Measurements from ENCODE around the gene SERPINB1. TPM values are rescaled to one million over a fixed set of nuclear protein-coding genes. Genes with fewer than 3 reads are reported as not detected.
A peak's percentile ranks its signal among the peaks of the same experiment; 100 is the strongest.
"Not testable (repeated sequence)": the region's sequence is repeated elsewhere in the genome, so short reads cannot be mapped to it uniquely, and the experiment has no call there.

SERPINB1 gene
- total RNA-seq, 1 donor from 2014 or later: 7.2 TPM

GRCh38 chr6:2803731-2804429 lies 37.8 kb downstream of the SERPINB1 start:
- Mint-ChIP-seq H3K27ac (ENCODE audit: unreplicated experiment) (no peak overlapping the region), H3K27me3 (ENCODE audit: low read depth) (no peaks in the 10 kb centered on the region), H3K4me1 (peaks cover 29% of the 10 kb centered on the region), H3K36me3 (ENCODE audit: low read depth) (no peaks in the 10 kb centered on the region), H3K9me3 (no peaks in the 10 kb centered on the region), H3K4me3 (no peak overlapping the region)
- TF ChIP-seq CTCF (conservative IDR thresholded peaks at IDR 0.05): no peak
- no peak for DNase-seq (ENCODE audit: low read depth, low spot score)

DNA sequence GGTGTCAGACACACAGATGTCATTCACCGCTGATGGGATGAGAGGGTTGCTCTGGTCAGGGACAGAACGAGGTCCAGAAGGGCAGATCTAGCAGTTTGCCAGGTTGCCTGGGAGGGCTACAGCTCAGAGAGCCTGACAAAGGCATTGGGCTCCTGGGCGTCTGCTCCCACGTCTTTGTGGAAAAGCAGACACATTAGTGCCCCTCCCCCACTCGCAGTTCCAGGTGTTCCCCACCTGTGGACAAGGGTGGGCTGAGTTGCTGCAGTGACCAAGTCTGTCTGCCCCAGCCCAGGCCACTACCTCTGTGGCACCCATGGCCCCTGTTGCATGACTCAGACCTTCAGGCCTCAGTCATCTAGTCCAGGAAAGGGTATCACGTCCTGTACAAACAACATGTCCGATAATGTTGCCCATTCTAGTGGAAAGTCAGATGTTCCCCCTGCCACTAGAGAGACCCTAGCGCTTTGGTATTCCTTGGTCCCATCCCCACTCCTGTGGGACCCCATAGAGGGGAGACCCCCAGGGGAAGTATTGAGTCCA lies 39.1 kb downstream of the SERPINB1 start:
- no peak for DNase-seq (ENCODE audit: low read depth, low spot score)
- no peaks in the 10 kb centered on the region for H3K9me3 Mint-ChIP-seq
- no peaks in the 10 kb centered on the region for H3K36me3 Mint-ChIP-seq (ENCODE audit: low read depth)
- TF ChIP-seq CTCF (conservative IDR thresholded peaks at IDR 0.05): no peak
- peaks cover 25% of the 10 kb centered on the region for H3K4me1 Mint-ChIP-seq
- no peaks in the 10 kb centered on the region for H3K27me3 Mint-ChIP-seq (ENCODE audit: low read depth)
- H3K27ac Mint-ChIP-seq (ENCODE audit: unreplicated experiment): no peak overlapping the region
- no peak overlapping the region for H3K4me3 Mint-ChIP-seq

DNA sequence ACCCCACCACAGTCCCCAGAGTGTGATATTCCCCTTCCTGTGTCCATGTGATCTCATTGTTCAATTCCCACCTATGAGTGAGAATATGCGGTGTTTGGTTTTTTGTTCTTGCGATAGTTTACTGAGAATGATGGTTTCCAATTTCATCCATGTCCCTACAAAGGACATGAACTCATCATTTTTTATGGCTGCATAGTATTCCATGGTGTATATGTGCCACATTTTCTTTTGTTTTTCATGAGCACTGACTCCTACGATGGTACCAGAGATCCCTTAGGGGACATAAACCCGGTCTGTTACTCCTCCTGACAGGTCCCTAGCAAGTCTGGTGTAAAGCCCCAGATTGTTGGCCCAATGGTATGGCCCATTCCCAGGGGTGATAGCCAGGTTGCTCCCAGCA lies 40.0 kb downstream of the SERPINB1 start:
- H3K27me3 Mint-ChIP-seq (ENCODE audit: low read depth); H3K9me3 Mint-ChIP-seq; H3K36me3 Mint-ChIP-seq (ENCODE audit: low read depth); DNase-seq (ENCODE audit: low read depth, low spot score); H3K4me3 Mint-ChIP-seq; H3K27ac Mint-ChIP-seq (ENCODE audit: unreplicated experiment): not testable (repeated sequence)
- peaks cover 18% of the 10 kb centered on the region for H3K4me1 Mint-ChIP-seq

- no peak for DNase-seq (ENCODE audit: low read depth, low spot score)
- H3K4me1 Mint-ChIP-seq: peaks cover 14% of the 10 kb centered on the region
- no peak overlapping the region for H3K4me3 Mint-ChIP-seq
- H3K27ac Mint-ChIP-seq (ENCODE audit: unreplicated experiment): peak overlapping the region; percentile 35
- no peaks in the 10 kb centered on the region for H3K9me3 Mint-ChIP-seq
- no peaks in the 10 kb centered on the region for H3K27me3 Mint-ChIP-seq (ENCODE audit: low read depth)
- TF ChIP-seq CTCF (conservative IDR thresholded peaks at IDR 0.05): no peak
- no peaks in the 10 kb centered on the region for H3K36me3 Mint-ChIP-seq (ENCODE audit: low read depth)
Measured at GRCh38 chr6:2800552-2801316, 40.9 kb downstream of the SERPINB1 start.

GRCh38 chr6:2799936-2800527 lies 41.6 kb downstream of the SERPINB1 start:
- Mint-ChIP-seq H3K4me1 (peaks cover 16% of the 10 kb centered on the region), H3K9me3 (no peaks in the 10 kb centered on the region), H3K27me3 (ENCODE audit: low read depth) (no peaks in the 10 kb centered on the region), H3K4me3 (no peak overlapping the region), H3K36me3 (ENCODE audit: low read depth) (no peaks in the 10 kb centered on the region), H3K27ac (ENCODE audit: unreplicated experiment) (peak overlapping the region; percentile 8)
- no peak for TF ChIP-seq CTCF (conservative IDR thresholded peaks at IDR 0.05)
- no peak for DNase-seq (ENCODE audit: low read depth, low spot score)

Data from neural crest cell (in vitro differentiated cells).